GM13977 (cell line): ENCODE measurements around the gene SLX4IP.

Source experiments
- DNase-seq: peaks from one replicate; pipeline ENCODE4 v3.0.0; 2012; ENCODE audit warnings: low spot score
- in situ Hi-C: fragments of 300-500 bp; cut with MboI; formaldehyde crosslinking; loops from one replicate; pipeline ENCODE4 v1.12.0; 2022; ENCODE audit warnings: low sequenced_read_pairs, low pct_unique_long_range_greater_than_20kb, mixed read lengths, inconsistent platforms; ENCODE audit not compliant: unreplicated experiment
- TF ChIP-seq, protein P1 (sequence below): IDR thresholded peaks from 2 replicates; pipeline ENCODE4 v1.5.1; 2012; ENCODE audit warnings: mild to moderate bottlenecking, control low read depth; ENCODE audit not compliant: insufficient read depth; ENCODE audit errors: extremely low read depth, missing control alignments

The SLX4IP gene

DNA sequence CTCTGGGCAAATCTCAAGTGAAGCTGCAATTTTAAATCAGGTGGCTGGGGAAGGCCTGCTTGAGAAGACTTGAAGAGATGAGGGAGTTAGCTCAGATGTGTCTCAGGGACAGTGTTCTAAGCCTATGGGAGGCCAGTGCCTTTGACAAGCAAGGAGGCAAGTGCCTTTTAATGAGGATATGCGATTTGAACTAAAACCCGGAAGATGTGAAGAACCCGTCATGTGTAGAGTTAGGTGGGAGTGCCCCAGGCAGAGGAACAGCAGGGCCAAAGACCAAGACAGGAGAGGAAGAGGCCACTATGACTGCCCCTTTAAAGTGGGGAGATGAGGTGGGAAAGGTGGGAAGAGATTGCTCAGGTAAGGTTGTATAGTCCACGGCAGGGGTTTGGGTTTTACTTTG is 71.9 kb downstream of the SLX4IP start:
- no peak for DNase-seq
- in situ Hi-C loops, result no loop called here
- TF ChIP-seq, protein P1, sequence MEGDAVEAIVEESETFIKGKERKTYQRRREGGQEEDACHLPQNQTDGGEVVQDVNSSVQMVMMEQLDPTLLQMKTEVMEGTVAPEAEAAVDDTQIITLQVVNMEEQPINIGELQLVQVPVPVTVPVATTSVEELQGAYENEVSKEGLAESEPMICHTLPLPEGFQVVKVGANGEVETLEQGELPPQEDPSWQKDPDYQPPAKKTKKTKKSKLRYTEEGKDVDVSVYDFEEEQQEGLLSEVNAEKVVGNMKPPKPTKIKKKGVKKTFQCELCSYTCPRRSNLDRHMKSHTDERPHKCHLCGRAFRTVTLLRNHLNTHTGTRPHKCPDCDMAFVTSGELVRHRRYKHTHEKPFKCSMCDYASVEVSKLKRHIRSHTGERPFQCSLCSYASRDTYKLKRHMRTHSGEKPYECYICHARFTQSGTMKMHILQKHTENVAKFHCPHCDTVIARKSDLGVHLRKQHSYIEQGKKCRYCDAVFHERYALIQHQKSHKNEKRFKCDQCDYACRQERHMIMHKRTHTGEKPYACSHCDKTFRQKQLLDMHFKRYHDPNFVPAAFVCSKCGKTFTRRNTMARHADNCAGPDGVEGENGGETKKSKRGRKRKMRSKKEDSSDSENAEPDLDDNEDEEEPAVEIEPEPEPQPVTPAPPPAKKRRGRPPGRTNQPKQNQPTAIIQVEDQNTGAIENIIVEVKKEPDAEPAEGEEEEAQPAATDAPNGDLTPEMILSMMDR, result no peak

DNA sequence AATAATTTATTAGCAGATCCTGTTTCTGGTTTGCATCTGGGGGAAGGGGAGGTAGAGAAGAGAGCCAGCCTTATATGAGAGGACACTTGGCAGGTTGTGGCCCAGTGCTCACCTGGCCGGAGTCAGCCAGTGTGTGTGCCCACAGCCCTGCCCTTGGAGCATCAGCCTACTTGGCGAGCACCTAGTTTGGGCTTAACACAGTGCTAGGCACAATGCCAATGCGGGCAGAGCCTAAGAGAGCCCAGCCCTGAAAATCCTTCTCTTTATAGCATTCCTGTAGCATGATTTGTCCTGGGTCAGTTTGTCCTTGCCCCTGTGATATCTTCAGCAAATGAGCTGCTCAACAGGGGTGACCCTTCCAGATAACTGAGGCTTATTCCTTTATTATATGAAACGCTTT is 73.0 kb downstream of the SLX4IP start:
- DNase-seq, result no peak
- in situ Hi-C loops, result no loop called here
- TF ChIP-seq, protein P1, result no peak

DNA sequence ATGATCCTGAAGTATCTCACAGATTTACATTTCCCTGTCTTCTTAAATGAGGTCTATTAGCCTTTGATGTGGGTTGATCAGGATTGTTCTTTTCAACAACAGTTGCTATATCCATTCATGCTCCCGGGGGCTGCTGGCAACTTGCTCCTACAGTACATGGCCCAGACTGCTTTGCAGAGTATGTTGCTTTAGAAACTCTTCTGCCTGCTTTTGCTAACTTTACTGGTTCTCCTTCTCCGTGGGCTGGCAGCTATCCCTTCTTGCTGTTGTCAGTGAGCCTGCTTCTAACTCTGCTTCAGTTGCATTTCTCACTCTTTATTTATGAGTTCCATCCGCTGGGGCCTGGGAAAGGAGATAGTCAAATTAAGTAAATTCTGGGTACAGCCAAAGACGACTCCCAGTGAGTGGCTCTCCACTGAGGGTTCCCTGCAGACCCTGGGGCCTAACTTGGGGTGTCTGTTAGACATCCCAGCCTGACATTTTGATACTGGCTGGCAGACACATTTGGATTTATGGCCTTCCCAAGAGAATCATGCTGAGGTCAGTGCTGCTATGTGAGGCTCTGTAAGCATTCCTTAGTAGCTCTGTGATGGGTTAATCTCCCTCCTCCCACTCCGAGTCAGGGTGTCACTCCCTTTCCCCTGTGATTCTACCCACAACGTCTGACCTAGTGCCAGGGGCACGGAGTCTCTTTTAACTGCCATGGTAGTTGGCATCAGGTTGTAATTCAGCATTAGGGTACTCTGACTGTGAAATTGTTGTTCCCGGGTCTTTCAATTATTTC is 73.6 kb downstream of the SLX4IP start:
- in situ Hi-C loops, result no loop called here
- no peak for DNase-seq
- TF ChIP-seq, protein P1, result no peak

DNA sequence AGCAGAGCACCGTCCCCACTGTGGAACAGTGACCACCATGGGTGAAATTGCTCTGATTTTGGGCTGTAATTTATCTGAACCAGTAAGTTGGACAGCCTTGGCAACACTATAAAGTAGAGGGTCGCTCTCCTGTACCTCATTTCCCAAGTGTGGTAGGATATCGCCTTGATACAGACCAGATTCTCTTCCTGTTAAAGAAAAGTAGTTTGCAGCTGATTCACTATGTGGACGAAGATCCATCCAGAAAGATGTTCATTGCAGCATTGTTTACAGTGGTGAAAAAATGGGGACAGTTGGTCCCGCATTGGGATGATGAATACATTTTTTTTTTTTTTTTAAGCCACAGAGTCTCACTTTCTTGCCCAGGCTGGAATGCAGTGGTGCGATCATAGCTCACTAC is 74.3 kb downstream of the SLX4IP start:
- TF ChIP-seq, protein P1, result no peak

DNA sequence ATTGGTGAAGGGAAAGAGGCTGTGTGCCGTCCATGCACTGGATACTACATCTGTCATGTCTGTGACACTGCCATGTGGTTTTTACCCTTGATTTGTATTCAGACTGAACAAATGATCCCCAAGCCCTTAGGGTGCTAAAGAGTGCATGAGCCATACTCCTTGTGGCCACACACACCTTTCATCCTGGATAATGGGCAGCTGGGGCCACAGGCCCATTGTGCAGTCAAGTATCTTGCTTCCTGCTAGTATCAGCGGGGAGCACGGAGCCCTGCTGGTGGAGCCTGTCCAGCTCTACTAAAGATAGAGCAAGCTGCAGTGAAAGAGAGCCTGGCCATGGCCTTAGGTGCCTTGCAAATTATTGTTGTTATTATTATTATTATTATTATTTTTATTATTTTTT is 75.1 kb downstream of the SLX4IP start:
- TF ChIP-seq, protein P1, result no peak
- in situ Hi-C loops, result no loop called here
- DNase-seq, result no peak

More for the DNA sequence above, 74.3 kb downstream of the SLX4IP start:
- DNase-seq, result no peak
- in situ Hi-C loops, result no loop called here

DNA sequence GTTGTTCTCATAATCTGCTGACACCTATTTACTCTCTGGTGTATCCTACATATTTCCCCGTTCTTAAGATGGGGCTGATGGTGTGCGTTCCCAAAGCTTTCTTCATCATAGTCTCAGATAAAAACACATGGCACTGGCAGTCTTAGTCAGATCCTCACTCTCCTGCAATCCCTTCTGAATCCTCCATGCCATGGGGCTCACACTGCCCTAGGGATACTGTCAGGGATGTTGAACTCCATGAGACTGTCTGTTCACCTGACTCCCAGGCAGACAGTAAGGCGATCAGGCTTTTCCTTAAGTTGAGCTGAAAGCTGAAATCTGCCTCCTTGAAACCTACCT is 76.0 kb downstream of the SLX4IP start:
- DNase-seq, result no peak
- TF ChIP-seq, protein P1, result no peak
- in situ Hi-C loops, result no loop called here
